B cell (primary cell): ENCODE data around the gene ST8SIA2. TPM values are rescaled to one million over a fixed set of nuclear protein-coding genes. Genes with fewer than 3 reads are reported as not detected.

Source experiments
- ATAC-seq: fragments of 200-7000 bp; cut with Tn5 transposase; one replicate; pipeline ENCODE4 v1.10.0; 2021; ENCODE audit warnings: low read depth, mild to moderate bottlenecking, moderate number of reproducible peaks, moderate library complexity
- CTCF ChIA-PET: fragments of 350-600 bp; sonication (Branson Sonifier 250); formaldehyde crosslinking; loops from one replicate; lab custom pipeline; 2021; ENCODE audit warnings: antibody characterized with exemption, inconsistent platforms; lab: Charles Lee
- POLR2A ChIA-PET: fragments of 350-600 bp; sonication (Branson Sonifier 250); formaldehyde crosslinking; loops from one replicate; lab custom pipeline; 2021; ENCODE audit warnings: antibody characterized with exemption; lab: Charles Lee
- DNase-seq: peaks from one replicate; pipeline ENCODE4 v3.0.0; 2013
- H2AFZ ChIP-seq: 2 replicates; pipeline ENCODE4 v1.6.1; 2012; ENCODE audit warnings: mild to moderate bottlenecking, low read depth, low read length; ENCODE audit not compliant: insufficient read depth, poor library complexity, severe bottlenecking
- H3K27ac ChIP-seq, 2 donors: 1 replicate in 1 of 2; 2 replicates in 1 of 2; pipeline ENCODE4 v1.5.1; 2012 to 2013; ENCODE audit warnings: low read length in 2 of 2, mild to moderate bottlenecking in 2 of 2, moderate library complexity in 1 of 2
- H3K27me3 ChIP-seq, 4 experiments: fragments of 200-600 bp in 1 of 4; sonication (generic) in 1 of 4; replicated peaks in 1 of 4; 1 replicate in 2 of 4; 2 replicates in 2 of 4; pipeline versions ENCODE4 v1.6.1 to v1.7.0; 2013 to 2016; ENCODE audit warnings: low read length in 3 of 4, mild to moderate bottlenecking in 2 of 4, mixed read lengths in 1 of 4, moderate library complexity in 1 of 4; ENCODE audit not compliant: insufficient read depth in 4 of 4, control insufficient read depth in 3 of 4; ENCODE audit errors: control extremely low read depth in 1 of 4
- H3K36me3 ChIP-seq, 2 experiments: replicated peaks in 1 of 2; 1 replicate in 1 of 2; 2 replicates in 1 of 2; pipeline versions ENCODE4 v1.6.1 to v1.7.1; 2013; ENCODE audit warnings: low read length in 1 of 2; ENCODE audit not compliant: insufficient read depth in 2 of 2, control insufficient read depth in 1 of 2; ENCODE audit errors: control extremely low read depth in 1 of 2, extremely low read depth in 1 of 2
- H3K4me1 ChIP-seq, 2 donors: fragments of 200-600 bp in 1 of 2; sonication (generic) in 1 of 2; 1 replicate in 1 of 2; 2 replicates in 1 of 2; pipeline versions ENCODE4 v1.5.1 to v1.6.1; 2013 to 2017; ENCODE audit warnings: low read length in 2 of 2; ENCODE audit not compliant: control insufficient read depth in 2 of 2, insufficient read depth in 2 of 2
- H3K4me2 ChIP-seq: replicated peaks from 2 replicates; pipeline ENCODE3; 2012; ENCODE audit warnings: mild to moderate bottlenecking, low read depth, low read length; ENCODE audit not compliant: poor library complexity, severe bottlenecking
- H3K4me3 ChIP-seq, 5 experiments: fragments of 200-600 bp in 1 of 5; sonication (generic) in 1 of 5; 1 replicate in 3 of 5; 2 replicates in 2 of 5; pipeline versions ENCODE4 v1.5.1 to v1.7.0; 2011 to 2016; ENCODE audit warnings: low read length in 4 of 5, mild to moderate bottlenecking in 4 of 5, low read depth in 2 of 5, control low read depth in 1 of 5, moderate library complexity in 1 of 5; ENCODE audit not compliant: insufficient read depth in 1 of 5; ENCODE audit errors: control extremely low read depth in 1 of 5, extremely low read depth in 1 of 5
- H3K79me2 ChIP-seq: fragments of 200-600 bp; sonication (generic); one replicate; pipeline ENCODE4 v1.6.0; 2016; ENCODE audit warnings: low read length; ENCODE audit not compliant: control insufficient read depth, insufficient read depth
- H3K9ac ChIP-seq: fragments of 200-600 bp; sonication (generic); 2 replicates; pipeline ENCODE4 v1.6.1; 2017; ENCODE audit warnings: mild to moderate bottlenecking, low read length, moderate library complexity
- H3K9me3 ChIP-seq, 3 donors: one replicate each; pipeline versions ENCODE4 v1.6.1 to v1.7.1; 2013; ENCODE audit warnings: low read length in 2 of 3; ENCODE audit not compliant: control insufficient read depth in 2 of 3, insufficient read depth in 1 of 3; ENCODE audit errors: control extremely low read depth in 1 of 3
- H4K20me1 ChIP-seq: 2 replicates; pipeline ENCODE4 v1.6.0; 2012; ENCODE audit warnings: mild to moderate bottlenecking, low read length; ENCODE audit not compliant: insufficient read depth, control insufficient read depth, poor library complexity, severe bottlenecking
- H3K27ac Mint-ChIP-seq: one replicate; pipeline ENCODE4 v1.8.0; 2021; ENCODE audit warnings: mixed read lengths
- H3K27me3 Mint-ChIP-seq: one replicate; pipeline ENCODE4 v1.8.0; 2021; ENCODE audit warnings: mixed read lengths
- H3K4me1 Mint-ChIP-seq: one replicate; pipeline ENCODE4 v1.8.0; 2021; ENCODE audit warnings: mixed read lengths
- H3K4me3 Mint-ChIP-seq: one replicate; pipeline ENCODE4 v1.8.0; 2021; ENCODE audit warnings: mixed read lengths
- H3K9me3 Mint-ChIP-seq: one replicate; pipeline ENCODE4 v1.8.0; 2022; ENCODE audit warnings: mixed read lengths; ENCODE audit not compliant: insufficient read depth
- EZH2 ChIP-seq: IDR thresholded peaks from 2 replicates; pipeline ENCODE4 v1.6.1; 2012; ENCODE audit warnings: borderline replicate concordance, low read depth, mild to moderate bottlenecking, moderate library complexity, low read length; ENCODE audit not compliant: insufficient read depth, poor library complexity, severe bottlenecking
- WGBS: methylation state at CpG from one replicate; pipeline ENCODE4 v1.1.5; 2013; ENCODE audit warnings: missing lambda C conversion rate; ENCODE audit not compliant: insufficient coverage; 5-methylcytosine and 5-hydroxymethylcytosine counted together
- intact Hi-C: fragments of 100-400 bp; cut with micrococcal nuclease; formaldehyde crosslinking; loops from one replicate; pipeline ENCODE4 v1.10.0; 2022
- polyA plus RNA-seq: library from polyadenylated mRNA; depleted of rRNA; stranded (reverse); fragments of >200 nt; gene quantifications from 2 replicates; pipeline ENCODE4 v1.2.3, GENCODE V29; 2012
- total RNA-seq, 2 donors: library from RNA; stranded (reverse); fragments of 120-200 nt in 1 of 2; gene quantifications; 1 replicate in 1 of 2; 2 replicates in 1 of 2; pipeline versions ENCODE4 v1.2.3 to v1.2.4, GENCODE V29; 2013 to 2022
- TF ChIP-seq, protein P1 (sequence below): fragments of 200-600 bp; IDR thresholded peaks from one replicate; pipeline ENCODE4 v1.8.0; 2022; ENCODE audit warnings: antibody characterized with exemption, mild to moderate bottlenecking

The ST8SIA2 gene
- total and polyA plus RNA-seq, 2 donors (not counting 1 experiment from before 2014, with no cell fraction given): not detected

- WGBS: 84% methylated on average over 11 of the region's 12 CpGs
These were observed 44.8 kb downstream of the ST8SIA2 start for GRCh38 chr15:92438471-92438870.

GRCh38 chr15:92443381-92443780, 49.7 kb downstream of the ST8SIA2 start:
- POLR2A ChIA-PET: no interaction called here
- Mint-ChIP-seq H3K27me3 (no peaks in the 10 kb centered on the region), H3K4me1 (no peaks in the 10 kb centered on the region), H3K4me3 (no peak overlapping the region), H3K9me3 (no peaks in the 10 kb centered on the region), H3K27ac (no peak overlapping the region)
- Histone ChIP-seq H4K20me1 (no peaks in the 10 kb centered on the region), H2AFZ (no peak overlapping the region), H3K9ac (no peak overlapping the region), H3K27me3 (no peaks in the 10 kb centered on the region), H3K4me1 (no peaks in the 10 kb centered on the region), H3K4me3 (no peak overlapping the region), H3K9me3 (peaks cover 0 to 6% (median 0%) of the 10 kb centered on the region in 3 donors), H3K27ac (no peak overlapping the region), H3K79me2 (no peaks in the 10 kb centered on the region), H3K4me2 (no peak overlapping the region), H3K36me3 (no peaks in the 10 kb centered on the region)
- TF ChIP-seq, protein P1, sequence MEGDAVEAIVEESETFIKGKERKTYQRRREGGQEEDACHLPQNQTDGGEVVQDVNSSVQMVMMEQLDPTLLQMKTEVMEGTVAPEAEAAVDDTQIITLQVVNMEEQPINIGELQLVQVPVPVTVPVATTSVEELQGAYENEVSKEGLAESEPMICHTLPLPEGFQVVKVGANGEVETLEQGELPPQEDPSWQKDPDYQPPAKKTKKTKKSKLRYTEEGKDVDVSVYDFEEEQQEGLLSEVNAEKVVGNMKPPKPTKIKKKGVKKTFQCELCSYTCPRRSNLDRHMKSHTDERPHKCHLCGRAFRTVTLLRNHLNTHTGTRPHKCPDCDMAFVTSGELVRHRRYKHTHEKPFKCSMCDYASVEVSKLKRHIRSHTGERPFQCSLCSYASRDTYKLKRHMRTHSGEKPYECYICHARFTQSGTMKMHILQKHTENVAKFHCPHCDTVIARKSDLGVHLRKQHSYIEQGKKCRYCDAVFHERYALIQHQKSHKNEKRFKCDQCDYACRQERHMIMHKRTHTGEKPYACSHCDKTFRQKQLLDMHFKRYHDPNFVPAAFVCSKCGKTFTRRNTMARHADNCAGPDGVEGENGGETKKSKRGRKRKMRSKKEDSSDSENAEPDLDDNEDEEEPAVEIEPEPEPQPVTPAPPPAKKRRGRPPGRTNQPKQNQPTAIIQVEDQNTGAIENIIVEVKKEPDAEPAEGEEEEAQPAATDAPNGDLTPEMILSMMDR: no peak
- no peak for TF ChIP-seq EZH2
- ATAC-seq: no peak
- intact Hi-C loops: no loop called here
- no peak for DNase-seq
- CTCF ChIA-PET: no interaction called here
- 87% methylated on average over 3 of the region's 3 CpGs for WGBS

More at GRCh38 chr15:92438471-92438870, 44.8 kb downstream of the ST8SIA2 start:
- Histone ChIP-seq H4K20me1 (no peaks in the 10 kb centered on the region), H3K27ac (no peak overlapping the region), H3K9ac (no peak overlapping the region), H3K9me3 (no peaks in the 10 kb centered on the region), H3K36me3 (no peaks in the 10 kb centered on the region), H3K4me3 (no peak overlapping the region), H3K4me1 (no peaks in the 10 kb centered on the region), H3K4me2 (no peak overlapping the region), H3K27me3 (no peaks in the 10 kb centered on the region), H3K79me2 (no peaks in the 10 kb centered on the region), H2AFZ (no peak overlapping the region)
- no peak for TF ChIP-seq EZH2
- TF ChIP-seq, protein P1: no peak
- Mint-ChIP-seq H3K9me3 (no peaks in the 10 kb centered on the region), H3K27me3 (peaks cover 2% of the 10 kb centered on the region), H3K4me1 (no peaks in the 10 kb centered on the region), H3K4me3 (no peak overlapping the region), H3K27ac (no peak overlapping the region)
- CTCF ChIA-PET: no interaction called here
- DNase-seq (no peak), ATAC-seq (no peak)
- intact Hi-C loops: no loop called here
- POLR2A ChIA-PET: no interaction called here
